Karpas-422 (cell line): ENCODE data around the gene ADPRH. TPM values are rescaled to one million over a fixed set of nuclear protein-coding genes. Genes with fewer than 3 reads are reported as not detected.

Experiments used
- DNase-seq: peaks from one replicate; pipeline ENCODE4 v3.0.0-alpha.2; 2015
- H2AFZ ChIP-seq: fragments of 200-600 bp; sonication (generic); 2 replicates; pipeline ENCODE4 v1.6.1; 2014; ENCODE audit warnings: antibody characterized with exemption, low read length, mixed read lengths
- H3K27ac ChIP-seq: fragments of 200-600 bp; sonication (generic); 2 replicates; pipeline ENCODE4 v1.5.1; 2014; ENCODE audit warnings: mild to moderate bottlenecking, low read length, moderate library complexity
- H3K27me3 ChIP-seq: fragments of 200-600 bp; sonication (generic); 2 replicates; pipeline ENCODE4 v1.6.1; 2014; ENCODE audit warnings: low read length, mixed read lengths
- H3K36me3 ChIP-seq: fragments of 200-600 bp; sonication (generic); 2 replicates; pipeline ENCODE4 v1.6.1; 2014; ENCODE audit warnings: low read length, mixed read lengths; ENCODE audit not compliant: insufficient read depth
- H3K4me1 ChIP-seq: fragments of 200-600 bp; sonication (generic); 2 replicates; pipeline ENCODE4 v1.6.1; 2014; ENCODE audit warnings: mild to moderate bottlenecking, low read length, mixed read lengths
- H3K4me2 ChIP-seq: fragments of 200-600 bp; sonication (generic); 2 replicates; pipeline ENCODE4 v1.6.1; 2014; ENCODE audit warnings: low read length, low read depth, mild to moderate bottlenecking; ENCODE audit not compliant: poor library complexity, severe bottlenecking
- H3K4me3 ChIP-seq: fragments of 200-600 bp; sonication (generic); 2 replicates; pipeline ENCODE4 v1.5.1; 2014; ENCODE audit warnings: mild to moderate bottlenecking, antibody characterized with exemption, low read length, mixed read lengths
- H3K79me2 ChIP-seq: fragments of 200-600 bp; sonication (generic); 2 replicates; pipeline ENCODE4 v1.6.1; 2014; ENCODE audit warnings: mild to moderate bottlenecking, low read length, mixed read lengths
- H3K9ac ChIP-seq: fragments of 200-600 bp; sonication (generic); 2 replicates; pipeline ENCODE4 v1.6.0; 2014; ENCODE audit warnings: low read length
- H3K9me2 ChIP-seq: fragments of 200-600 bp; sonication (generic), shearing (Covaris generic); replicated peaks from 2 replicates; pipeline ENCODE4 v1.6.0; 2014; ENCODE audit warnings: mild to moderate bottlenecking, low read length, moderate library complexity; ENCODE audit not compliant: insufficient read depth
- H3K9me3 ChIP-seq: fragments of 300-700, 200-600 bp; sonication (generic); 2 replicates; pipeline ENCODE4 v1.6.1; 2014; ENCODE audit warnings: low read length, mixed read lengths
- H4K20me1 ChIP-seq: fragments of 200-600 bp; sonication (generic); 2 replicates; pipeline ENCODE4 v1.6.1; 2014; ENCODE audit warnings: mild to moderate bottlenecking, antibody characterized with exemption, low read length, low read depth; ENCODE audit not compliant: insufficient read depth
- total RNA-seq: library from RNA; depleted of rRNA; stranded (reverse); fragments of >200 nt; shearing (Covaris generic); gene quantifications from 2 replicates; pipeline ENCODE4 v1.2.3, GENCODE V29; 2014; ENCODE audit warnings: low replicate concordance

ADPRH gene
- total RNA-seq, 1 experiment from 2014 or later, result 2.9 TPM

GRCh38 chr3:119585208-119585607 lies 5.9 kb downstream of the ADPRH start:
- Histone ChIP-seq H2AFZ (no peak overlapping the region), H3K4me1 (peaks cover 3% of the 10 kb centered on the region), H3K4me3 (no peak overlapping the region), H3K9me3 (no peaks in the 10 kb centered on the region), H3K27ac (no peak overlapping the region), H3K9me2 (no peaks in the 10 kb centered on the region), H3K79me2 (no peaks in the 10 kb centered on the region), H3K4me2 (no peak overlapping the region), H4K20me1 (no peaks in the 10 kb centered on the region), H3K36me3 (no peaks in the 10 kb centered on the region), H3K9ac (no peak overlapping the region), H3K27me3 (no peaks in the 10 kb centered on the region)
- DNase-seq, result no peak

DNA sequence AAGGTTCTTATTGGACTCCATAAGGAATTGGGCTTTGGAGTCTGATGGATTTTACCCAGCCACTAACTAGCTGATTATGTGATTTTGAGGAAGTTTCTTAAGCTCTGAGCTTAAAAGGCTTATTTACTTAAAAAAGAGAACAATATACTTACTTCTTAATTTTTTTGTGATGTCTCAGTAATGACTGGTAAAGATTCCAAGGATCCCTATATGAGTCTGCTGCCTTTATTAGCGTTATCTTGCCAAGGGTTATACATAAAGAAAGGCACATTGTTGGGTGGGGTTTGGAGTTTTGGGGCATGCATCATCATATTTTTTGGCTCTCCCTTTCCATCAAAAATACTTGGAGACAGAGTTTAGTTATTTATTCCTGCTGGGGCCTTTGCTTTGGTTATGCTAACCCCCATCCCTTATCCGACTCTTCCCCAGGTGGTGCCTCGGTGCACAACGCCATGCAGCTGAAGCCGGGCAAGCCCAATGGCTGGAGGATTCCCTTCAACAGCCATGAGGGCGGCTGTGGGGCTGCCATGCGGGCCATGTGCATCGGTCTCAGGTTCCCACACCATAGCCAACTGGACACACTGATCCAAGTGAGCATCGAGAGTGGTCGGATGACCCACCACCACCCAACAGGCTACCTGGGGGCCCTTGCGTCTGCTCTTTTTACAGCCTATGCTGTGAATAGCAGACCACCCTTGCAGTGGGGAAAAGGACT lies 6.7 kb downstream of the ADPRH start:
- Histone ChIP-seq H3K27me3 (no peaks in the 10 kb centered on the region), H3K4me2 (no peak overlapping the region), H3K9me3 (no peaks in the 10 kb centered on the region), H3K79me2 (no peaks in the 10 kb centered on the region), H3K9me2 (no peaks in the 10 kb centered on the region), H3K27ac (no peak overlapping the region), H3K4me1 (no peaks in the 10 kb centered on the region), H4K20me1 (no peaks in the 10 kb centered on the region), H3K36me3 (no peaks in the 10 kb centered on the region), H3K9ac (no peak overlapping the region), H3K4me3 (no peak overlapping the region), H2AFZ (no peak overlapping the region)
- DNase-seq, result no peak

GRCh38 chr3:119586733-119587172 lies 7.5 kb downstream of the ADPRH start:
- Histone ChIP-seq H3K27me3 (no peaks in the 10 kb centered on the region), H3K4me3 (no peak overlapping the region)
- DNase-seq, result no peak

GRCh38 chr3:119588112-119588511 lies 8.8 kb downstream of the ADPRH start:
- H3K9ac ChIP-seq, result no peak overlapping the region
- H3K9me3 ChIP-seq, result no peaks in the 10 kb centered on the region
- H4K20me1 ChIP-seq, result no peaks in the 10 kb centered on the region
- H3K79me2 ChIP-seq, result no peaks in the 10 kb centered on the region
- no peaks in the 10 kb centered on the region for H3K36me3 ChIP-seq
- H3K4me2 ChIP-seq, result no peak overlapping the region
- H3K27me3 ChIP-seq, result no peaks in the 10 kb centered on the region
- H3K4me1 ChIP-seq, result no peaks in the 10 kb centered on the region
- no peak for DNase-seq
- H2AFZ ChIP-seq, result no peak overlapping the region
- H3K9me2 ChIP-seq, result no peaks in the 10 kb centered on the region
- no peak overlapping the region for H3K27ac ChIP-seq
- H3K4me3 ChIP-seq, result no peak overlapping the region

More at GRCh38 chr3:119586733-119587172, 7.5 kb downstream of the ADPRH start:
- H2AFZ ChIP-seq, result no peak overlapping the region
- H3K27ac ChIP-seq, result no peak overlapping the region
- no peaks in the 10 kb centered on the region for H3K36me3 ChIP-seq
- H3K4me1 ChIP-seq, result no peaks in the 10 kb centered on the region
- H3K4me2 ChIP-seq, result no peak overlapping the region
- no peaks in the 10 kb centered on the region for H3K9me3 ChIP-seq
- no peaks in the 10 kb centered on the region for H3K79me2 ChIP-seq
- no peaks in the 10 kb centered on the region for H3K9me2 ChIP-seq
- no peaks in the 10 kb centered on the region for H4K20me1 ChIP-seq
- no peak overlapping the region for H3K9ac ChIP-seq

- H3K9me2 ChIP-seq, result no peaks in the 10 kb centered on the region
- H3K4me1 ChIP-seq, result no peaks in the 10 kb centered on the region
- H3K4me3 ChIP-seq, result no peak overlapping the region
- no peak overlapping the region for H3K9ac ChIP-seq
- H3K79me2 ChIP-seq, result no peaks in the 10 kb centered on the region
- H3K36me3 ChIP-seq, result no peaks in the 10 kb centered on the region
- H3K27me3 ChIP-seq, result no peaks in the 10 kb centered on the region
- no peak for DNase-seq
- no peak overlapping the region for H2AFZ ChIP-seq
- H3K27ac ChIP-seq, result no peak overlapping the region
- H4K20me1 ChIP-seq, result no peaks in the 10 kb centered on the region
- H3K9me3 ChIP-seq, result no peaks in the 10 kb centered on the region
- no peak overlapping the region for H3K4me2 ChIP-seq
Measured at GRCh38 chr3:119589102-119589773, 9.9 kb downstream of the ADPRH start.

GRCh38 chr3:119590706-119591105 lies 11.4 kb downstream of the ADPRH start:
- Histone ChIP-seq H3K9me3 (no peaks in the 10 kb centered on the region), H3K9me2 (no peaks in the 10 kb centered on the region), H2AFZ (no peak overlapping the region), H3K27me3 (no peaks in the 10 kb centered on the region), H3K4me1 (no peaks in the 10 kb centered on the region), H3K9ac (no peak overlapping the region), H3K36me3 (no peaks in the 10 kb centered on the region), H3K27ac (no peak overlapping the region), H3K79me2 (no peaks in the 10 kb centered on the region), H3K4me2 (no peak overlapping the region), H3K4me3 (no peak overlapping the region), H4K20me1 (no peaks in the 10 kb centered on the region)
- DNase-seq, result no peak

GRCh38 chr3:119592861-119593260 lies 13.6 kb downstream of the ADPRH start:
- Histone ChIP-seq H3K36me3 (no peaks in the 10 kb centered on the region), H3K9me2 (no peaks in the 10 kb centered on the region), H3K9me3 (no peaks in the 10 kb centered on the region), H3K4me2 (no peak overlapping the region), H3K27ac (no peak overlapping the region), H2AFZ (no peak overlapping the region), H3K4me1 (no peaks in the 10 kb centered on the region), H3K4me3 (no peak overlapping the region), H3K9ac (no peak overlapping the region), H4K20me1 (no peaks in the 10 kb centered on the region), H3K27me3 (no peaks in the 10 kb centered on the region), H3K79me2 (no peaks in the 10 kb centered on the region)
- no peak for DNase-seq

DNA sequence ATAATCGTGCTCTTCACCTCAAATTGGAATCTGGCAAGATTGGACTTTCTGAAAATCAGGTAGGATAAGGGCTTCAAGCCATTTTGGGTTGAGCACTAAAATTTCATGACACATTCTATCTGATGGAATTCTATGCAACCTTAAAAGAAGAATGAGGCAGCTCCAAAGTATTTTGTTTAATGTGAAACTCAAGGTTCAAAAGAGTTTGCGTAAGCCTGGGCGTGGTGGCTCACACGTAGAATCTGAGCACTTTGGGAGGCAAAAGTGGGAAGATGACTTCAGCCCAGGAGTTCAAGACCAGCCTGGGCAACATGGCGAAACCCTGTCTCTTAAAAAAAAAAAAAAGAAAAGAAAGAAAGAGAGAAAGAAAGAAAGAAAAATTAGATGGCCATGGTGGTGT lies 14.8 kb downstream of the ADPRH start:
- no peak for DNase-seq
- no peak overlapping the region for H3K4me2 ChIP-seq
- H3K27ac ChIP-seq, result no peak overlapping the region
- no peaks in the 10 kb centered on the region for H3K4me1 ChIP-seq
- H3K27me3 ChIP-seq, result no peaks in the 10 kb centered on the region
- H3K36me3 ChIP-seq, result no peaks in the 10 kb centered on the region
- H2AFZ ChIP-seq, result no peak overlapping the region
- no peaks in the 10 kb centered on the region for H3K79me2 ChIP-seq
- no peaks in the 10 kb centered on the region for H4K20me1 ChIP-seq
- no peaks in the 10 kb centered on the region for H3K9me3 ChIP-seq
- H3K9ac ChIP-seq, result no peak overlapping the region
- H3K9me2 ChIP-seq, result no peaks in the 10 kb centered on the region
- no peak overlapping the region for H3K4me3 ChIP-seq
